H9 (cell line): ENCODE data around the gene LRRC23. TPM values are rescaled to one million over a fixed set of nuclear protein-coding genes. Genes with fewer than 3 reads are reported as not detected.

ENCODE experiments used
- DNase-seq: peaks from one replicate; pipeline ENCODE4 v3.0.0-alpha.2; 2017
- H2AFZ ChIP-seq: one replicate; pipeline ENCODE4 v1.6.1; 2013; ENCODE audit warnings: mild to moderate bottlenecking, low read length, control low read depth, moderate library complexity
- H2AK5ac ChIP-seq: 2 replicates; pipeline ENCODE4 v1.6.1; 2013; ENCODE audit warnings: low read length, control low read depth, mixed read lengths; ENCODE audit not compliant: insufficient read length
- H2BK120ac ChIP-seq: one replicate; pipeline ENCODE4 v1.6.1; 2013; ENCODE audit warnings: low read depth, mild to moderate bottlenecking, low read length, control low read depth, inconsistent platforms; ENCODE audit not compliant: poor library complexity, severe bottlenecking
- H2BK12ac ChIP-seq: 2 replicates; pipeline ENCODE4 v1.6.1; 2013; ENCODE audit warnings: low read length, control low read depth, mixed read lengths, low read depth; ENCODE audit not compliant: insufficient read length
- H2BK15ac ChIP-seq: 2 replicates; pipeline ENCODE4 v1.6.1; 2013; ENCODE audit warnings: low read depth, low read length, control low read depth
- H2BK20ac ChIP-seq: one replicate; pipeline ENCODE4 v1.6.1; 2013; ENCODE audit warnings: low read depth, mild to moderate bottlenecking, low read length, control low read depth, inconsistent platforms; ENCODE audit not compliant: poor library complexity, severe bottlenecking
- H2BK5ac ChIP-seq: 2 replicates; pipeline ENCODE4 v1.6.1; 2013; ENCODE audit warnings: low read length, control low read depth, mixed read lengths; ENCODE audit not compliant: insufficient read length
- H3K14ac ChIP-seq: 2 replicates; pipeline ENCODE4 v1.6.1; 2013; ENCODE audit warnings: low read length, control low read depth; ENCODE audit not compliant: insufficient read depth
- H3K18ac ChIP-seq: 2 replicates; pipeline ENCODE4 v1.6.1; 2013; ENCODE audit warnings: low read depth, mild to moderate bottlenecking, mixed read lengths, low read length, control low read depth; ENCODE audit not compliant: insufficient read length
- H3K23ac ChIP-seq: 2 replicates; pipeline ENCODE4 v1.6.1; 2013; ENCODE audit warnings: low read length, control low read depth, mixed read lengths, low read depth; ENCODE audit not compliant: insufficient read length
- H3K23me2 ChIP-seq: 2 replicates; pipeline ENCODE4 v1.6.1; 2013; ENCODE audit warnings: low read depth, mild to moderate bottlenecking, mixed read lengths, low read length, control low read depth; ENCODE audit not compliant: insufficient read length, poor library complexity, severe bottlenecking
- H3K27ac ChIP-seq: 2 replicates; pipeline ENCODE4 v1.5.1; 2013; ENCODE audit warnings: low read length, control low read depth, mixed read lengths, low read depth; ENCODE audit not compliant: insufficient read length
- H3K27me3 ChIP-seq: 2 replicates; pipeline ENCODE4 v1.6.1; 2013; ENCODE audit warnings: low read length, control low read depth, inconsistent platforms; ENCODE audit not compliant: insufficient read depth
- H3K4ac ChIP-seq: 2 replicates; pipeline ENCODE4 v1.6.1; 2013; ENCODE audit warnings: low read depth, mild to moderate bottlenecking, control low read depth, inconsistent platforms, low read length, moderate library complexity
- H3K4me1 ChIP-seq: 2 replicates; pipeline ENCODE4 v1.6.1; 2013; ENCODE audit warnings: low read length, control low read depth, inconsistent platforms; ENCODE audit not compliant: insufficient read depth
- H3K4me2 ChIP-seq: 2 replicates; pipeline ENCODE4 v1.6.1; 2013; ENCODE audit warnings: low read length, control low read depth, mixed read lengths; ENCODE audit not compliant: insufficient read length, insufficient read depth
- H3K56ac ChIP-seq: 2 replicates; pipeline ENCODE4 v1.6.1; 2013; ENCODE audit warnings: low read depth, mild to moderate bottlenecking, mixed read lengths, low read length, control low read depth; ENCODE audit not compliant: insufficient read length
- H3K79me1 ChIP-seq: 2 replicates; pipeline ENCODE4 v1.6.1; 2013; ENCODE audit warnings: low read depth, mild to moderate bottlenecking, moderate library complexity, low read length, control low read depth, inconsistent platforms; ENCODE audit not compliant: insufficient read depth, poor library complexity, severe bottlenecking
- H3K79me2 ChIP-seq: 2 replicates; pipeline ENCODE4 v1.6.1; 2013; ENCODE audit warnings: low read length, control low read depth, inconsistent platforms; ENCODE audit not compliant: insufficient read depth
- H3K9ac ChIP-seq: 2 replicates; pipeline ENCODE4 v1.6.1; 2013; ENCODE audit warnings: low read length, control low read depth, mixed read lengths; ENCODE audit not compliant: insufficient read length; ENCODE audit errors: extremely low read depth
- H3K9me3 ChIP-seq: one replicate; pipeline ENCODE4 v1.6.1; 2013; ENCODE audit warnings: low read depth, low read length, inconsistent platforms; ENCODE audit not compliant: control insufficient read depth
- H3T11ph ChIP-seq: one replicate; pipeline ENCODE4 v1.6.1; 2013; ENCODE audit warnings: mild to moderate bottlenecking, low read length, control low read depth, inconsistent platforms
- H4K20me1 ChIP-seq: one replicate; pipeline ENCODE4 v1.6.1; 2013; ENCODE audit not compliant: control insufficient read depth, insufficient read length, insufficient read depth
- H4K5ac ChIP-seq: 2 replicates; pipeline ENCODE4 v1.6.1; 2013; ENCODE audit warnings: low read depth, mild to moderate bottlenecking, mixed read lengths, low read length, control low read depth; ENCODE audit not compliant: insufficient read length
- H4K8ac ChIP-seq: replicated peaks from 2 replicates; pipeline ENCODE4 v1.6.1; 2013; ENCODE audit warnings: low read length, control low read depth, mixed read lengths, low read depth; ENCODE audit not compliant: insufficient read length
- H4K91ac ChIP-seq: 2 replicates; pipeline ENCODE4 v1.6.1; 2013; ENCODE audit warnings: low read depth, mild to moderate bottlenecking, moderate library complexity, mixed read lengths, low read length, control low read depth; ENCODE audit not compliant: insufficient read length
- H3K27ac Mint-ChIP-seq, 3 experiments: 2 replicates in 2 of 3; 3 replicates in 1 of 3; pipeline ENCODE4 v1.8.0; 2020 to 2021; ENCODE audit warnings: mixed read lengths in 3 of 3, mild to moderate bottlenecking in 1 of 3, moderate library complexity in 1 of 3
- H3K27me3 Mint-ChIP-seq: 2 replicates; pipeline ENCODE4 v1.8.0; 2021; ENCODE audit warnings: low read depth, mild to moderate bottlenecking, moderate library complexity, mixed read lengths
- H3K36me3 Mint-ChIP-seq, 3 experiments: 2 replicates in 2 of 3; 3 replicates in 1 of 3; pipeline ENCODE4 v1.8.0; 2020 to 2021; ENCODE audit warnings: low read depth in 3 of 3, mixed read lengths in 3 of 3; ENCODE audit not compliant: insufficient read depth in 1 of 3
- H3K4me1 Mint-ChIP-seq, 2 experiments: 2 replicates each; pipeline ENCODE4 v1.8.0; 2020; ENCODE audit warnings: mixed read lengths in 2 of 2
- H3K4me3 Mint-ChIP-seq, 2 experiments: 2 replicates in 1 of 2; 3 replicates in 1 of 2; pipeline ENCODE4 v1.8.0; 2020 to 2021; ENCODE audit warnings: mild to moderate bottlenecking in 2 of 2, mixed read lengths in 2 of 2, moderate library complexity in 1 of 2
- H3K9me3 Mint-ChIP-seq, 2 experiments: 2 replicates in 1 of 2; 3 replicates in 1 of 2; pipeline ENCODE4 v1.8.0; 2020; ENCODE audit warnings: mild to moderate bottlenecking in 2 of 2, mixed read lengths in 2 of 2, moderate library complexity in 1 of 2
- CTCF ChIP-seq: fragments of 200-600 bp; sonication (generic); conservative IDR thresholded peaks from 3 replicates; pipeline ENCODE4 v1.8.0; 2021; ENCODE audit warnings: antibody characterized with exemption, mild to moderate bottlenecking
- WGBS: extraction: QIAGEN DNeasy Blood & Tissue Kit; methylation state at CpG from one replicate; pipeline ENCODE4 v1.1.7; 2013; ENCODE audit warnings: missing lambda C conversion rate, low lambda C conversion rate, mixed read lengths; ENCODE audit not compliant: insufficient read length; ENCODE audit errors: extremely low coverage; 5-methylcytosine and 5-hydroxymethylcytosine counted together
- total RNA-seq: library from RNA; stranded (reverse); gene quantifications from 2 replicates; pipeline ENCODE4 v1.2.1, GENCODE V29; 2021

The LRRC23 gene
- total RNA-seq, 1 experiment from 2014 or later, result 2.1 TPM

GRCh38 chr12:6961695-6962284 is 57.2 kb downstream of the LRRC23 start:
- Histone ChIP-seq H4K5ac (peak overlapping the region; percentile 85), H3K9ac (peak overlapping the region; percentile 28), H3T11ph (no peak overlapping the region), H3K27me3 (no peaks in the 10 kb centered on the region), H3K18ac (peak overlapping the region; percentile 78), H2BK5ac (no peak overlapping the region), H2AK5ac (no peak overlapping the region), H3K4me1 (peaks cover 6% of the 10 kb centered on the region; the same call in 1 of the 2 replicates), H3K23me2 (peaks cover 17% of the 10 kb centered on the region), H3K4me2 (peak overlapping the region; percentile 72), H3K4ac (no peak overlapping the region), H3K56ac (no peak overlapping the region), H2BK120ac (no peak overlapping the region), H2AFZ (no peak overlapping the region), H3K14ac (peak overlapping the region; percentile 39), H2BK15ac (no peak overlapping the region), H3K79me2 (no peaks in the 10 kb centered on the region; the same call in 1 of the 2 replicates), H3K27ac (peak overlapping the region; percentile 70), H4K91ac (peak overlapping the region; percentile 11), H4K8ac (no peak overlapping the region), H3K9me3 (no peaks in the 10 kb centered on the region), H2BK12ac (no peak overlapping the region), H4K20me1 (peaks cover 2% of the 10 kb centered on the region), H3K23ac (no peak overlapping the region), H2BK20ac (no peak overlapping the region), H3K79me1 (no peaks in the 10 kb centered on the region)
- peak; percentile 92 for DNase-seq
- TF ChIP-seq CTCF, result peak; percentile 73
- Mint-ChIP-seq H3K4me3 (peak overlapping the region; percentile 68 to 82), H3K27me3 (no peaks in the 10 kb centered on the region; the same call in 1 of the 2 replicates), H3K9me3 (no peaks in the 10 kb centered on the region), H3K36me3 (peaks cover 14 to 28% (median 17%) of the 10 kb centered on the region in 3 experiments; a peak in 6 of 7 replicates), H3K27ac (peak overlapping the region; percentile 98 to 99 (median 99)), H3K4me1 (peaks cover 45 to 60% of the 10 kb centered on the region in 2 experiments)
- whole genome bisulfite sequencing, result no CpG with 5 or more reads among the region's 16 CpGs
